Measurements from ENCODE around the gene IGFBP6.

Gene IGFBP6

GRCh38 chr12:53115112-53115890, 17.8 kb downstream of the IGFBP6 start:
- DNase-seq, result no peak

- DNase-seq, result no peak
Measured at GRCh38 chr12:53115891-53116648, 18.6 kb downstream of the IGFBP6 start.

DNA sequence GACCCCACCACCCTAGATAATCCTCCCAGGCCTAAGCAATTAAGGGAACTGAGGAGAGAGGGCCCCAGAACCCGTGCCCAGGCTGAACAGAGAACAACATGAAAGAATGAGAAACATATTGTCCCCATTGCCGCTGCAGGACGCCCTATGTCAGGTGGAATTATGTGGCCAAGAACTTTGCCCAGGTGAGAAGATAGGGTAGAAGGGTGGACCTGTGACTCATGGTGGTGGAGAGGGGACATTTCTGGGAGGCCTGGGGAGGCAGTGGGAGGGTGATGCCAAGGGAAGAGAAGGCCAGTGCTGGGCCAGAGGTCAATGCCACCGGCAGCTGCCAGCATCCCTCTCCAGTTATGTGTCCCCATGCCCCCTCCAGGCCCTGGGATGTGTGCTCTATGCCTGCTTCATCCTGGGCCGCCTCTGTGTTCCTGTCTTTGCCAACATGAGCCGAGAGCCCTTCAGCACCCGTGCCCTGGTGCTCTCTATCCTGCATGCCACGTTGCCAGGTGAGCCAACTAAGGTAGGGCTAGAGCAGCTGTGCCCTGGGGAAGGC, 21.4 kb downstream of the IGFBP6 start:
- no peak for DNase-seq

GRCh38 chr12:53120685-53121525, 23.4 kb downstream of the IGFBP6 start:
- DNase-seq, result no peak

GRCh38 chr12:53122961-53123468, 25.5 kb downstream of the IGFBP6 start:
- DNase-seq, result no peak

GRCh38 chr12:53123578-53124351, 26.3 kb downstream of the IGFBP6 start:
- no peak for DNase-seq

DNA sequence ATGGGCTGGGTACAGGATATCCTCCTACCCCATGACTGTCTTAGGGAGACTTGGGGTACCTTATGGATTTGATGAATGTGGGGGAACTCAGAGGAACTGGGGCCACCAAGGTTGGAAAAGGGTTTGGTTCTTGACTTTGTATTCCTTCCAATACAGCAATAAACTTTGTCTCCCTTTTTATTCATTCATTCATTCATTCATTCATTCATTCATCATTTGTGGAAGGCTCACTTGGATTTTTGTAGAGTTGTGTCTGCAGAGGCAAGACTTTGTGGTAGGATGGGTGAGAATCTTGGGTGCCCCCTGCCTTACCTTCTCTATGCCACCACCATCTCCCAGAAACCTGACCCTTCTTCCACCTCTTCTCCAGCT, 26.9 kb downstream of the IGFBP6 start:
- no peak for DNase-seq

DNA sequence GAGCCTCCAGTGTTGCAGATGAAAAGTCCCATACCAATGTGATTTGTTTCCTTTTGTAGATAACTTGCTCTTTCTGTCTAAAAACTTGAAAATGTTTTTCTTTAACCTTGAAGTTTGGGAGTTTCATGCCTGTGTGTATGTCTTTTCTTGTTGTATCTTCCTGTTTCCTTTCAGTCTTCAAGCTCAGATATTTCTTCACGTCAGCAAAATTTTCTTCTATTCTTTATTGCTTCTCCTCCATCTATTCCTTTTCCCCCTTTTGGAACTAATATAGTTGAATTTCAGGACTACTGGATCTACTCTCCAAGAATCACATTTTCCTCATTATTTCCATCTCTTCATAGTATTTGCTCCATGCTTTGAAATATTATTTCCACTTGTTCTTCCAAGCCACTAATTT, 29.7 kb downstream of the IGFBP6 start:
- DNase-seq, result no peak

GRCh38 chr12:53128780-53129569, 31.5 kb downstream of the IGFBP6 start:
- DNase-seq, result no peak

DNA sequence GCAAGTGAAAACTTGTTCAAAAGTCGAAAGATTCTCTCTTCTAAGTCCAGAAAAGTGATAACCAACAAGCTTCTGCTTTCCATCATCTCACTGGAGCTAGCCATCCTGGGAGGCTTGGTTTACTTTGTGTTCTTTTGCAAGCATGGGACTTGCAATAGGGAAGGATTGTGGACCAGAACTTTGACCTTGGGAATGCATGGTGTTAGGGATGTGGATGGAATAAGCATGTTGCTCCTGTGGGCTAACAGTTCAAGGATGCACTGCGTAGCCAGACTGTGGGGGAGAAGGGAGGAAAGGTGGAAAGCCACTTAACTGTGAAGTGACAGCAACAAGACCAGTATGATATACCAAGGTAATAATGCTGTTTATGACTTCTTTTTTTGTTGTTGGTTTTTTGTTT, 34.4 kb downstream of the IGFBP6 start:
- no peak for DNase-seq

DNA sequence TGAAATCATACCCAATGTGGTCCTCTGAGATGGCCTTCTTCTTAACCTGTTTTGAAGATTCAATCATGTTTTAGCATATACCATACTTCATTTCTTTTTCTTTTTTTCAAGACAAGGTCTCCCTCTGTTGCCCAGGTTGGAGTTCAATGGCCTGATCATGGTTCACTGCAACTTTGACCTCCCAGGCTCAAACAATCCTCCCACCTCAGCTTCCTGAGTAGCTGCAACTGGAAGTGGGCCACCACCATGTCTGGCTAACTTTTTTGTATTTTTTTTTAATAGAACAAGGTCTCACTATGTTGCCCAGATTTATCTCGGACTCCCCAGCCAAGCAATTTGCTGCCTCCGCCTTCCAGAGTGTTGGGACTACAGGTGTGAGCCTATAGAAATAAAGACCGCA, 36.3 kb downstream of the IGFBP6 start:
- no peak for DNase-seq

- no peak for DNase-seq
Measured at GRCh38 chr12:53143355-53143754, 45.9 kb downstream of the IGFBP6 start.

- DNase-seq, result no peak
Measured at GRCh38 chr12:53145383-53146260, 48.2 kb downstream of the IGFBP6 start.

GRCh38 chr12:53147181-53147580, 49.7 kb downstream of the IGFBP6 start:
- DNase-seq, result no peak

DNA sequence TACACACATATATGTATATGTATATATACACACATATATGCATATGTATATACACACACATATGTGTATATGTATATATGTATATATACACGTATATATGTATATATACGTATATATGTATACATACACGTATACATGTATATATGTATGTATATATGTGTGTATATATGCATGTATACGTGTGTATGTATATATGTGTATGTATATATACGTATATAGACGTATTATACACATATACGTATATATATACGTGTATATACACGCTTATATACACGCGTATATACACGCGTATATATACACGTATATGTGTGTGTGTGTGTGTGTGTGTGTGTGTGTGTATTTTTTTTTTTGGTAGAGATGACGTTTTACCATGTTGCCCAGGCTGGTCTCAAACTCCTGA, 50.2 kb downstream of the IGFBP6 start:
- DNase-seq, result no peak

DNA sequence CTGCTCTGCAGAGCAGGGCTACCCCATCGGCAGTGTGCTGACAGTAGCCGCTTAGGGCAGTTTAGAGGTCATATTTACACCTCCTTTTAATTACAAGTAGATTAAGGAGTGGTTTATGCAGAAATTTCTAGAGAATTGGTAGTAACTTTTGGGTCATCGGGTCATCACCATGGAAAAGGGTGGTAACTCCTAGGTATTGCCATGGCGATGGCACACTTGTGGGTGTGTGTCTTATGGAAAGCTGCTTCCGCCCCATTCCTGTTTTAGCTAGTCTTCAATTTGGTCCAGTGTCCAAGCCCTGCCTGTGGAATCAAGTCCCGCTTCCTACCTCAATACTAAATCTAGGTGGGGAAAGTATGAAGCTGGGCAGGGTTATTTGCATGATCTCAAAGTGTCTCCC, 53.6 kb downstream of the IGFBP6 start:
- no peak for DNase-seq
